Endothelial cell (in vitro differentiated cells): ENCODE results near the gene TNS3. TPM values are rescaled to one million over a fixed set of nuclear protein-coding genes. Genes with fewer than 3 reads are reported as not detected.

ENCODE experiments used
- DNase-seq: peaks from one replicate; pipeline ENCODE4 v3.0.0; 2021; ENCODE audit warnings: low spot score
- H3K27ac Mint-ChIP-seq: one replicate; pipeline ENCODE4 v1.8.0; 2021; ENCODE audit warnings: mixed read lengths, inconsistent platforms; ENCODE audit not compliant: unreplicated experiment
- H3K27me3 Mint-ChIP-seq: one replicate; pipeline ENCODE4 v1.8.0; 2021; ENCODE audit warnings: mild to moderate bottlenecking, moderate library complexity, mixed read lengths, inconsistent platforms; ENCODE audit not compliant: unreplicated experiment
- H3K36me3 Mint-ChIP-seq: one replicate; pipeline ENCODE4 v1.8.0; 2021; ENCODE audit warnings: mild to moderate bottlenecking, low read depth, mixed read lengths, inconsistent platforms; ENCODE audit not compliant: unreplicated experiment
- H3K4me1 Mint-ChIP-seq: one replicate; pipeline ENCODE4 v1.8.0; 2021; ENCODE audit warnings: mild to moderate bottlenecking, mixed read lengths, inconsistent platforms; ENCODE audit not compliant: unreplicated experiment
- H3K4me3 Mint-ChIP-seq: one replicate; pipeline ENCODE4 v1.8.0; 2021; ENCODE audit warnings: mild to moderate bottlenecking, mixed read lengths, inconsistent platforms; ENCODE audit not compliant: unreplicated experiment
- H3K9me3 Mint-ChIP-seq: one replicate; pipeline ENCODE4 v1.8.0; 2021; ENCODE audit warnings: mixed read lengths, inconsistent platforms; ENCODE audit not compliant: unreplicated experiment
- total RNA-seq: library from RNA; stranded (reverse); fragmentation: NEBNext Ultra II Directional; extraction: Animal tissue kit (Norgen Biotek cat#: 25700); gene quantifications from one replicate; pipeline ENCODE4 v1.2.1, GENCODE V29; 2021; ENCODE audit not compliant: unreplicated experiment
- TF ChIP-seq, protein P1 (sequence below): fragments of 200-600 bp; sonication (generic); IDR thresholded peaks from one replicate; pipeline ENCODE4 v1.5.0; 2021; ENCODE audit warnings: antibody characterized with exemption; ENCODE audit not compliant: unreplicated experiment

Gene TNS3
- total RNA-seq, 1 donor from 2014 or later, result 7.5 TPM

DNA sequence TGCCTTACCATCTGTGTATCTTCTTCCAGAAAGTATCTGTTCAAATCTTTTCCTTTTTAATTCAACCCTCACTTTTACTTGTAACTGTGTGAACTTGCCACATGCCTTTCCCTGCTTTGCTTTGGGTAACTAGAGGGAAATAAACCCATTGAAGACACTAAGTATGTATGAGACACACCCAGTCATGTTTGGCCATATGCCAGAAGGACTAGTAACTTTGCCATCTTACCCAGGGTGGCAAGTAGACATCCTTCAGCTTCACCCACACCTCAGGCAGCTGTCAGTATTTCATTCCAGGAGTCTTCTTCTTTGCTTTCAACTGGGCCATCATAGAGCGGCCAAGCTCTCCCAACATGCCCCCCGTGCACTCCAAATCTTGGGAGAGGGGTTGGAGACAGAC lies 323.1 kb downstream of the TNS3 start:
- Mint-ChIP-seq H3K4me3 (no peak overlapping the region), H3K27me3 (peaks cover 14% of the 10 kb centered on the region), H3K27ac (no peak overlapping the region), H3K9me3 (no peaks in the 10 kb centered on the region), H3K36me3 (no peaks in the 10 kb centered on the region), H3K4me1 (peaks cover 1% of the 10 kb centered on the region)
- TF ChIP-seq, protein P1, sequence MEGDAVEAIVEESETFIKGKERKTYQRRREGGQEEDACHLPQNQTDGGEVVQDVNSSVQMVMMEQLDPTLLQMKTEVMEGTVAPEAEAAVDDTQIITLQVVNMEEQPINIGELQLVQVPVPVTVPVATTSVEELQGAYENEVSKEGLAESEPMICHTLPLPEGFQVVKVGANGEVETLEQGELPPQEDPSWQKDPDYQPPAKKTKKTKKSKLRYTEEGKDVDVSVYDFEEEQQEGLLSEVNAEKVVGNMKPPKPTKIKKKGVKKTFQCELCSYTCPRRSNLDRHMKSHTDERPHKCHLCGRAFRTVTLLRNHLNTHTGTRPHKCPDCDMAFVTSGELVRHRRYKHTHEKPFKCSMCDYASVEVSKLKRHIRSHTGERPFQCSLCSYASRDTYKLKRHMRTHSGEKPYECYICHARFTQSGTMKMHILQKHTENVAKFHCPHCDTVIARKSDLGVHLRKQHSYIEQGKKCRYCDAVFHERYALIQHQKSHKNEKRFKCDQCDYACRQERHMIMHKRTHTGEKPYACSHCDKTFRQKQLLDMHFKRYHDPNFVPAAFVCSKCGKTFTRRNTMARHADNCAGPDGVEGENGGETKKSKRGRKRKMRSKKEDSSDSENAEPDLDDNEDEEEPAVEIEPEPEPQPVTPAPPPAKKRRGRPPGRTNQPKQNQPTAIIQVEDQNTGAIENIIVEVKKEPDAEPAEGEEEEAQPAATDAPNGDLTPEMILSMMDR, result no peak
- no peak for DNase-seq

DNA sequence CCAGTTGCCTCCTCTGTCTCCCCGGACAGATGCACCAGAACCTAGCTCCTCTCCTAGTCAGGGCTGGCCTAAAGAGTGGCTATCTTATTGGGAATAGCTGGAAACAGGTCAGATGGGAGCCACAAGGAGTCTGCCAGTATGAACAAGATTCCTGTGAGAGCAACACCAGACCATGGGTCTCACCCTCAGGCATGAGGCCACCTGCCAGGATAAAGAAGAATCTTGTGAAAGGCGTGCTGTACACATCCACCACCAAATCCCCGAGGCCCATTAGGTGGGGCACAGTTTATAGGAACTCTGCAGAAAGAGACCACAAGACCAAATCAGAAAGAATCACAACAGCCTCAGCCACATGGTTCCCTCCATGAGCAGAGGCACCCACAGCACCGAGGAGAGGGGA lies 325.9 kb downstream of the TNS3 start:
- TF ChIP-seq, protein P1, result no peak
- Mint-ChIP-seq H3K27ac (no peak overlapping the region), H3K4me1 (peaks cover 8% of the 10 kb centered on the region), H3K27me3 (peaks cover 16% of the 10 kb centered on the region), H3K36me3 (no peaks in the 10 kb centered on the region), H3K9me3 (no peaks in the 10 kb centered on the region), H3K4me3 (no peak overlapping the region)
- no peak for DNase-seq

- peaks cover 16% of the 10 kb centered on the region for H3K27me3 Mint-ChIP-seq
- H3K27ac Mint-ChIP-seq, result no peak overlapping the region
- TF ChIP-seq, protein P1, result no peak
- no peaks in the 10 kb centered on the region for H3K9me3 Mint-ChIP-seq
- H3K4me1 Mint-ChIP-seq, result peaks cover 8% of the 10 kb centered on the region
- no peaks in the 10 kb centered on the region for H3K36me3 Mint-ChIP-seq
- DNase-seq, result no peak
- no peak overlapping the region for H3K4me3 Mint-ChIP-seq
These were observed 326.5 kb downstream of the TNS3 start for GRCh38 chr7:47255441-47255840.

DNA sequence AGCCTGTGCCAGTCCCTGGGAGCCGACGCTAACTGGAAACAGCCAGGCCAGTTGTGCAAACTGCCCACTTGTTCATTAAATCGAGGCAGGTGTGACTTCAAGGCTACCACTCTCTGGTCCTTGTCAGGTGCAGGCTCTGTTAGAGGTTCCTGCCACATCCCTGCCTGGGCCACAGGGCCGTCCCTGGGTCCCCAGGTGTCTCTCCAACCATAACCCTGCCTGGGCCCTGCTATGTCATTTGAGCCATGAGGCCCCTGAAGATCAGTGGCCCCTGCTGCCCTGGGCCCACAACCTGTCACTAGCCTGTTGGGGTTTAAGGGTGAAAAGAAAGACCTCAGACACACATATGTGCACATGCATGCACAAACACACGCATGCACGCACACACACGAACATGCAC lies 326.9 kb downstream of the TNS3 start:
- Mint-ChIP-seq H3K27ac (no peak overlapping the region), H3K4me1 (peaks cover 8% of the 10 kb centered on the region), H3K9me3 (no peaks in the 10 kb centered on the region), H3K4me3 (no peak overlapping the region), H3K36me3 (no peaks in the 10 kb centered on the region), H3K27me3 (peaks cover 16% of the 10 kb centered on the region)
- TF ChIP-seq, protein P1, result no peak
- no peak for DNase-seq

DNA sequence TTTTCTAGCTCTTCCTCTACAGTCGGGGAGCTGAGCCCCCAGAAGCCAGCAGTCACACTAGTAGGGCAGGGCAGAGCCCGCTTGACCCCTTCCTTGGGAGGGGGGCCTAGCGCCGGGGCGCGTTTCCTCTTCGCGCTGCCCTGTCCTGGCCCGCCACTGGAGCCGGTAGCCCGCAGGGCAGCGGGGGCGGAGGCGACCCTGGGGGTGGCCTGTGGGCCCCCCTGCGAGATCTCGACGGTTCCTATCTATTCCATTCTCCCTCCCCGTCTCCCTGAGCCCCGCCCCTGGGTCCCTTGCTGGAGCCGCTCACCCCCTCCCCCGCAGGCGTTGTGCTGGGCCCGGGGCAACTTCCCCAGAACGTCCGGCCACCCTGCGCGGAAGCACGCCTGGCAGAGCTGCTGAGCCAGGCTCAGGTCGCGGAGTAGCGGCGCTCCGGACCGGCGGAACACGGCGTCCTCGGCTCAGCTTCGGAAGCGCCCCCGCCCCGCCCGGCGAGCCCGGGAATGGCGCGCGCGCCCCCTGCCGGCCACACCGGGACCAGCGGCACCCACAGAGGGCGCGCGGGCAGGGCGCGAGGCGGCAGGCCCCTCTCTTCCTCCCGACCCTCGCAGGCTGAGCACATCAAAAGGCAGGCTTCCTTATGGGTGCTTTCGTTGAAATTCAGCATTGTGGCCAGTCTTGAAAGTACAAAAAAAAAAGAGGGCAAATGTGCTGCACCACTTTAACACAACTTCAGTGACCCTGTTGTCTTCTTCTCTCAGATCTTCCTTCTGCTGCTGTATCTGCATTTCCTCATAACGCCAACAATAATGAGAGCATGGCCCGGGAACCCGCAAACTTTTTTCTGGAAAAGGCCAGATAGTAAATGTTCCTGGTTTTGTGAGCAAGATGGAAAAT lies 327.6 kb downstream of the TNS3 start:
- Mint-ChIP-seq H3K36me3 (no peaks in the 10 kb centered on the region), H3K27me3 (peaks cover 16% of the 10 kb centered on the region), H3K4me3 (peak overlapping the region; percentile 52), H3K9me3 (no peaks in the 10 kb centered on the region), H3K27ac (peak overlapping the region; percentile 78), H3K4me1 (peaks cover 8% of the 10 kb centered on the region)
- peak; percentile 88 for DNase-seq
- TF ChIP-seq, protein P1, result peak; percentile 98
